Measurements from ENCODE around the gene CERKL. TPM values are rescaled to one million over a fixed set of nuclear protein-coding genes. Genes with fewer than 3 reads are reported as not detected.

Gene CERKL
- total RNA-seq, 2 donors from 2014 or later: not detected

DNA sequence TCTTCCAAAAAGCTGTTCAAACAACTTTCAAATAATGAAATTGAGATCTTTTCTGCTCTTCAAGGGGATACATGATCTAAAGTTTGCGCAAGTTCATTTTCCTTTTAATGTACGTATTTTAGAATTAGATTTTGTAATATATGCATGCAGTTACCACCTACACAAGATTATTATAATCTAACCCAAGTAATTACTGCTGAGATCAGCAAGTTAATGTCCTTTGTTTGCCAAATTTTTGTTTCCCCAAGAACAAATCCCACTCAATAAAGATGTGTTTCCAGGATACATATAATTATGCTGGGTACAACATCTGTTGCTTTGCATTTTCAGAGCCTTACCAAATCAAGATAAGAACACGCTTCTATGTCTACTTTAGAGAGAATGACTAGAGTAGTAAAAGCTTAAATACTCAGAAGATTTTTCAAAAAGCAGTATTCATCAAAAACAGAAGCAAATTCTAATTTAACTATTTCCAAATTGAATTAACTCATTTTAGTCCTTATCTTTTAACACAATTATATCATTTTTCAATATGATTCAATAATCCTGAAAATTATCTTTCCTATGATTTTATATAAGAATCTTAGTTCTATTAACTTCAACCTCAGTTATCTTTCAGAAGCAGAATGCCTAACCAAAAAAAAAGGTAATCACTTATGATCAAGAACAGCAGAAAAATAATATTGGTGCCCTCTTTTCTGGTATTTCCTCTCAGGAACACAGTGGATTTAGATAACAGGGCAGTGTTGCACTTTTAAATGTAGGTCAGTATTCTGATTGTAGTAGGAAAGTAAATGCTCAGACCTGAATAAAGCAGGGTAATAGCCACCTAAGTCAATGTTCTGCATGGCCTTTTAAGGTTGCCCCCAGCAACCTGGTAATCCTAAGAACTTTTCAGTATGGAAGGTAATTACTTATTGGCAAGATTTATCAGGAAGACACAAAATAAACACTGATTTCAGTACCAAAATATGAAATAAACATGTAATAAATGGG lies 28.0 kb downstream of the CERKL start:
- Mint-ChIP-seq H3K36me3 (no peaks in the 10 kb centered on the region), H3K9me3 (no peaks in the 10 kb centered on the region), H3K27ac (no peak overlapping the region), H3K4me3 (no peak overlapping the region), H3K4me1 (ENCODE audit: low read depth in 2 of 2) (no peaks in the 10 kb centered on the region), H3K27me3 (peaks cover 23 to 44% of the 10 kb centered on the region in 2 donors)
- DNase-seq (ENCODE audit: low spot score) (no peak), ATAC-seq (no peak)

GRCh38 chr2:181627545-181627944 lies 29.4 kb downstream of the CERKL start:
- ATAC-seq: no peak
- Mint-ChIP-seq H3K36me3 (no peaks in the 10 kb centered on the region), H3K4me1 (ENCODE audit: low read depth in 2 of 2) (no peaks in the 10 kb centered on the region), H3K27ac (no peak overlapping the region), H3K4me3 (no peak overlapping the region), H3K27me3 (peaks cover 21 to 41% of the 10 kb centered on the region in 2 donors), H3K9me3 (no peaks in the 10 kb centered on the region)
- no peak for DNase-seq (ENCODE audit: low spot score)

GRCh38 chr2:181626671-181627070 lies 30.2 kb downstream of the CERKL start:
- H3K27me3 Mint-ChIP-seq: peaks cover 21 to 41% of the 10 kb centered on the region in 2 donors
- ATAC-seq (peak in 1 of 2 donors; percentile 24), DNase-seq (ENCODE audit: low spot score) (no peak)
- H3K9me3 Mint-ChIP-seq: no peaks in the 10 kb centered on the region
- no peak overlapping the region for H3K4me3 Mint-ChIP-seq
- no peaks in the 10 kb centered on the region for H3K36me3 Mint-ChIP-seq
- no peaks in the 10 kb centered on the region for H3K4me1 Mint-ChIP-seq (ENCODE audit: low read depth in 2 of 2)
- H3K27ac Mint-ChIP-seq: no peak overlapping the region

DNA sequence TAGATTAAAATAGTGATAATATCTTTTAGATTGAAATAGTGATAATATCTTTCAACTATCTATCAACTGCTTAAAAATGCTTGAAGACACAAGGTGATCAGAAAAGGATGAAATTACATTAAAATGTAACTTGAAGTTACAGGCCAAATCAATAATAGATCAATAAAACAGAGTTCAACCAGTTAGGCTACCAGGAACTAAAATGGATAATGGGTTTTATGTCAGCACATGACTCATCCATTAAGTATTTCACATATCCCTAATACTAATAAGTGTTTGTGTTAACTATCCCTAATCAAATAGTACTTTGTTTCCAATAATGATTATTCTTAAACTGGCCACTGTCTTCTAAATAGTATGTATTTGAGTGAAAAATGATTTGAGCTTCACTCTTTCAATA lies 33.7 kb downstream of the CERKL start:
- no peaks in the 10 kb centered on the region for H3K36me3 Mint-ChIP-seq

DNA sequence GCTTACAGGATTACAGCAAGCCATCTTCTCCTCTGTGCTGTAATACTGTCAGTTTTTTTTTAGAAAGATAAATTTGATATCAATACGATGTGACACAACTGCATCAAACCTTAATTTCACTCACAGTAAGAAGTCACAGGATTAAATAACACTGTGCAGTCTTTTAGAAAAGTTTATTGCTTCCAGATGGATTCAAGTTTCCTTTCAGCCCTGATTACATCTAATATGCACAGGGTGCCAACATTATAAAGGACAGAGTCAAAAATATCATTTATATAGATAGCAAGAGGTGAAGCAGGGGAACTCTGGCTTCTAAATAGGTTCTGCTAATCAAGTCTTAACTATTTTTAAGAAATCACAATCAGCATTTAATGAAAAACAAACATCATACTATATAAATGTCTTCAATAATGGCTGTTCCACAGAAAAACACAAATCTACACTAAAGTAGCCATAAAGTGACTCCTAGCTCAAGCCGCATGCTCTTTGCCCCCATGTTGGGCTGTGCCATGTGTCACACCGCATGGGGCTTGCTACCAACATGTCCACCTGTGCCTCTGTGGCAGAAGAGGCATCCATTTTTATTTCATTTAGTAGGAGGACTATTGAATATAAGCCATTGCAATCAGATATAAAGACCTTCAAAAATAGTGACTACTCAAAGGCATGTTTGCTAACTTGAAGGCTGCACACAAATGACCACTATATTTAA lies 35.0 kb downstream of the CERKL start:
- no peaks in the 10 kb centered on the region for H3K4me1 Mint-ChIP-seq (ENCODE audit: low read depth in 2 of 2)
- H3K9me3 Mint-ChIP-seq: no peaks in the 10 kb centered on the region
- H3K27ac Mint-ChIP-seq: no peak overlapping the region
- no peak for DNase-seq (ENCODE audit: low spot score)
- H3K27me3 Mint-ChIP-seq: peaks cover 24 to 39% of the 10 kb centered on the region in 2 donors
- no peak overlapping the region for H3K4me3 Mint-ChIP-seq
- no peak for ATAC-seq
- H3K36me3 Mint-ChIP-seq: no peaks in the 10 kb centered on the region

More for the DNA sequence above, 33.7 kb downstream of the CERKL start:
- DNase-seq (ENCODE audit: low spot score): no peak
- Mint-ChIP-seq H3K27ac (no peak overlapping the region), H3K27me3 (peaks cover 27 to 44% of the 10 kb centered on the region in 2 donors), H3K4me1 (ENCODE audit: low read depth in 2 of 2) (no peaks in the 10 kb centered on the region), H3K9me3 (no peaks in the 10 kb centered on the region), H3K4me3 (no peak overlapping the region)
- no peak for ATAC-seq

GRCh38 chr2:181619516-181619915 lies 37.4 kb downstream of the CERKL start:
- Mint-ChIP-seq H3K4me3 (no peak overlapping the region), H3K27ac (no peak overlapping the region), H3K27me3 (peaks cover 17 to 23% of the 10 kb centered on the region in 2 donors), H3K9me3 (no peaks in the 10 kb centered on the region), H3K36me3 (no peaks in the 10 kb centered on the region), H3K4me1 (ENCODE audit: low read depth in 2 of 2) (no peaks in the 10 kb centered on the region)
- ATAC-seq (no peak), DNase-seq (ENCODE audit: low spot score) (no peak)

DNA sequence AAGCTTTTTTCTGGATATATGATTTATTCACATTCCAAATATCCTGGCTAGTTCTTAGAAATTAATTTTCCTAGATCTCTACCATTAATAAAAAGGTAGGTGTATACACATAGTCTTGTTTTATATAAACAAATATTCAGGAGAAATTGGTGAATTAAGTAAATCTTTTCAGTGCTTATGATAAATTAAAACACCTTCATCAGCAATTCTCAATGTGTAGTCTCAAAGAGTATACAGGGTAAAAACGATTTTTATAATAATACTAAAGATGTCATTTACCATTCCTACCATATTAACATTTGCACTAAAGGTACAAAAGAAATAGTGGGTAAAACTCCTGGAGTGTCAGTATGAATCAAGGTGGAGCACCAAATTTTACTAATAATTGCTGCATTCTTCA lies 40.2 kb downstream of the CERKL start:
- DNase-seq (ENCODE audit: low spot score) (no peak), ATAC-seq (no peak)
- no peak overlapping the region for H3K4me3 Mint-ChIP-seq
- peaks cover 8 to 14% of the 10 kb centered on the region in 2 donors for H3K27me3 Mint-ChIP-seq
- H3K4me1 Mint-ChIP-seq (ENCODE audit: low read depth in 2 of 2): no peaks in the 10 kb centered on the region
- no peak overlapping the region for H3K27ac Mint-ChIP-seq
- no peaks in the 10 kb centered on the region for H3K9me3 Mint-ChIP-seq
- no peaks in the 10 kb centered on the region for H3K36me3 Mint-ChIP-seq

DNA sequence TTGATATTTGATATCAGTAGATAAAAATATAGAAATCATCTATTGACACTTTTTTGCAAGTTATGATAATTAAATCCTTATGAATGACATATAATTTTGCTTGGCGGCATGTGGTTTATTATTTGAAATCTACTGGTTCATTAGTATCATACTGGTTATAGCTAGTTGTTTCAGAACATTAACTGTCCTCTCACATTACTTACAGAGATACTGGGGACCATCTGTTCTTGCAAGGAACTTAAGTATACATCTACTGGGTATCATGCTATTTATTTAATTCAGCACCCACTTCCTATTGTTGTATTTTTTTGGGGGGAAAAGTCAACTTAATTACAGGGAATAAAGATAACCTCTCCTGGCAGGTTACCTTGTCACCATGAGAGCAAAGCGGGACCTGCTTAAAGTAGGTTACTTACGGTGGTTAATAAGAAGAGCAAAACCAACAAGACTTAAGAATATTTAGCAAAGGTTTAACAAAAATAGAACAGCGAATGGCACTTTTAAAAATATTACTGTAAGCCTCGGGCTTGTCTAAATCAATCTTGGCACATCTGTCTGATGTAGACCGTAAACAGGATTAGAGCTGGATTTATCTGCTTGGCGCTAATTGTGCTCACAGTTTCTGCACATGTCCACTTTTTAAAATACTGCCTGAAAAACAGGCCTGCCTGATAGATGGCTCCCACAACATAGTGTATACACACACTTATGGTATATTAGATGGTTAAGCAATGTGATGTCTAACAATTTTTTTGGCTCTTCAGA lies 41.8 kb downstream of the CERKL start:
- DNase-seq (ENCODE audit: low spot score): no peak
- no peaks in the 10 kb centered on the region for H3K4me1 Mint-ChIP-seq (ENCODE audit: low read depth in 2 of 2)
- no peaks in the 10 kb centered on the region for H3K36me3 Mint-ChIP-seq
- no peak overlapping the region for H3K27ac Mint-ChIP-seq
- ATAC-seq: no peak
- no peaks in the 10 kb centered on the region for H3K9me3 Mint-ChIP-seq
- no peak overlapping the region for H3K4me3 Mint-ChIP-seq
- peaks cover 8 to 14% of the 10 kb centered on the region in 2 donors for H3K27me3 Mint-ChIP-seq

- Mint-ChIP-seq H3K4me3 (no peak overlapping the region), H3K4me1 (ENCODE audit: low read depth in 2 of 2) (peaks cover 3 to 4% of the 10 kb centered on the region in 2 donors), H3K27ac (no peak overlapping the region), H3K9me3 (no peaks in the 10 kb centered on the region), H3K36me3 (no peaks in the 10 kb centered on the region), H3K27me3 (peaks cover 0 to 8% of the 10 kb centered on the region in 2 donors)
- ATAC-seq (no peak), DNase-seq (ENCODE audit: low spot score) (no peak)
Observed at GRCh38 chr2:181613241-181613640, 43.7 kb downstream of the CERKL start.

GRCh38 chr2:181607629-181608590 lies 49.0 kb downstream of the CERKL start:
- no peak overlapping the region for H3K27ac Mint-ChIP-seq
- DNase-seq (ENCODE audit: low spot score): no peak
- no peaks in the 10 kb centered on the region for H3K36me3 Mint-ChIP-seq
- peaks cover 4% of the 10 kb centered on the region for H3K9me3 Mint-ChIP-seq
- peak in 1 of 2 donors; percentile 36 for ATAC-seq
- H3K4me3 Mint-ChIP-seq: no peak overlapping the region
- H3K4me1 Mint-ChIP-seq (ENCODE audit: low read depth in 2 of 2): peaks cover 11 to 15% of the 10 kb centered on the region in 2 donors
- peaks cover 8 to 9% of the 10 kb centered on the region in 2 donors for H3K27me3 Mint-ChIP-seq

DNA sequence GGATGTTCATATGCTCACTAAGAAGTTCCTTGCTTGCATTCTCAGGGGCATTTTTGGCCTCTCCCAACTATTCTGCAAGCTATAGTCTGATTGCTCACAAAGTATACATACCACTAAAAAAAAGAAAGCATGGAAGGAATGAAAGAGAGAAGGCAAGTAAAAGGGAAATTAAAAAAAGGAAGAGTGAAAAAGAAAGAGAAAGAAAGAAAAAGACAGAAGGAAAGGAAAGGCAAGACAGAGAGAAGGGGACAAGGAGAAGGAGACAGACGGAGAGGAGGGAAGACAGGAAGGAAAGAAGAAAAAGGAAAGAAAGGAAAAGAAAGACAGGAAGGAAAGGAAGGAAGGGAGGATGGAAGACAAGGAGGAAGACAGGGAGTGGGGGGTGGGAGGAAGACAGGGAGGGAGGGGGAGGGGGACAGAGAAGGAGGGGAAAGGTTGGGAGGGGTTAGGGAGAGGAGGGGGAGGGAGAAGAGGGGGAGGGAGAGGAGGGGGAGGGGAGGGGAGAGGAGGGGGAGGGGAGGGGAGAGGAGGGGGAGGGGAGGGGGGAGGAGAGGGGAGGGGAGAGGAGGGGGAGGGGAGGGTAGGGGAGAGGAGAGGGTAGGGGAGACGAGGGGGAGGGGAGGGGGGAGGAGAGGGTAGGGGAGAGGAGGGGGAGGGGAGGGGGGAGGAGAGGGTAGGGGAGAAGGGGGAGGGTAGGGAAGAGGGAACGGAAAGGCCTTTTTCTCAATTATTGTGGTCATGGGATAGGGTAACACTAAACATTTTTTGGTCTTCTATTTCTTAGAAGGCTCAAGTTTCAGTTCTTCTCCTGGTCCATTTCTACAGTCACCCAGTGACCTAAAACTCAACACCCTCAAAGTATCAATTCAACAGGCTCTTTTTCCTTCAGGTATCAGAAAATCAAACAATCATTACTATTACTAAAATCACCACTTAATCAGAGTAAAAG lies 50.7 kb downstream of the CERKL start:
- H3K27ac Mint-ChIP-seq: peak overlapping the region in 1 of 2 donors; percentile 8
- H3K9me3 Mint-ChIP-seq: peaks cover 4% of the 10 kb centered on the region
- no peaks in the 10 kb centered on the region for H3K36me3 Mint-ChIP-seq
- ATAC-seq: no peak
- H3K27me3 Mint-ChIP-seq: peaks cover 6 to 8% of the 10 kb centered on the region in 2 donors
- H3K4me1 Mint-ChIP-seq (ENCODE audit: low read depth in 2 of 2): peaks cover 11 to 15% of the 10 kb centered on the region in 2 donors
- no peak for DNase-seq (ENCODE audit: low spot score)
- no peak overlapping the region for H3K4me3 Mint-ChIP-seq

GRCh38 chr2:181602017-181602416 lies 54.9 kb downstream of the CERKL start:
- no peak overlapping the region for H3K4me3 Mint-ChIP-seq
- no peak for DNase-seq (ENCODE audit: low spot score)
- H3K36me3 Mint-ChIP-seq: no peaks in the 10 kb centered on the region
- H3K9me3 Mint-ChIP-seq: peaks cover 4% of the 10 kb centered on the region
- peaks cover 5 to 6% of the 10 kb centered on the region in 2 donors for H3K4me1 Mint-ChIP-seq (ENCODE audit: low read depth in 2 of 2)
- ATAC-seq: no peak
- H3K27me3 Mint-ChIP-seq: peaks cover 14 to 15% of the 10 kb centered on the region in 2 donors
- no peak overlapping the region for H3K27ac Mint-ChIP-seq

Data from natural killer cell treated with Interleukin-12 subunit alpha and Interleukin-12 subunit beta and Interleukin-15 and Interleukin-18, amount 100 ng/mL, for 72 hours (primary cell).